ENCODE results near the gene GPBP1. TPM values are rescaled to one million over a fixed set of nuclear protein-coding genes. Genes with fewer than 3 reads are reported as not detected.

GPBP1 gene
- total RNA-seq, 4 donors from 2014 or later: 63.2 to 92.1 (median 72.7) TPM

- TF ChIP-seq CTCF (IDR thresholded peaks at IDR 0.05; ENCODE audit: low read depth): no peak
Observed at GRCh38 chr5:57181154-57181553, 7.3 kb downstream of the GPBP1 start.

- no peak for TF ChIP-seq CTCF (IDR thresholded peaks at IDR 0.05; ENCODE audit: low read depth)
Observed at GRCh38 chr5:57184322-57184721, 10.5 kb downstream of the GPBP1 start.

- no peak for TF ChIP-seq CTCF (IDR thresholded peaks at IDR 0.05; ENCODE audit: low read depth)
Observed at GRCh38 chr5:57185313-57185712, 11.5 kb downstream of the GPBP1 start.

- no peak for TF ChIP-seq CTCF (IDR thresholded peaks at IDR 0.05; ENCODE audit: low read depth)
Observed at GRCh38 chr5:57186194-57186593, 12.3 kb downstream of the GPBP1 start.

GRCh38 chr5:57189515-57189914 is 15.7 kb downstream of the GPBP1 start:
- no peak for TF ChIP-seq CTCF (IDR thresholded peaks at IDR 0.05; ENCODE audit: low read depth)

- no peak for TF ChIP-seq CTCF (IDR thresholded peaks at IDR 0.05; ENCODE audit: low read depth)
Observed at GRCh38 chr5:57190593-57190992, 16.7 kb downstream of the GPBP1 start.

GRCh38 chr5:57191163-57191562 is 17.3 kb downstream of the GPBP1 start:
- no peak for TF ChIP-seq CTCF (IDR thresholded peaks at IDR 0.05; ENCODE audit: low read depth)
